WTC11 (cell line): ENCODE measurements around the gene METRN.

Experiments used
- ATF3 ChIP-seq: sonication (generic); formaldehyde crosslinking; conservative IDR thresholded peaks from 2 replicates; pipeline ENCODE4 v1.8.1; 2022; ENCODE audit warnings: mild to moderate bottlenecking, missing genetic modification reagents
- CTCF ChIP-seq: fragments of 200-600 bp; IDR thresholded peaks from 2 replicates; pipeline ENCODE4 v1.8.0; 2022; ENCODE audit warnings: antibody characterized with exemption
- TEAD4 ChIP-seq: sonication (generic); formaldehyde crosslinking; IDR thresholded peaks from 2 replicates; pipeline ENCODE4 v1.8.0; 2022; ENCODE audit warnings: mild to moderate bottlenecking, missing genetic modification reagents

- TF ChIP-seq CTCF (no peak), TEAD4 (no peak), ATF3 (CRISPR knock-in tag) (no peak)
These were observed 52.9 kb downstream of the METRN start for GRCh38 chr16:767743-768235.
